Heart left ventricle (tissue), 13 donors: ENCODE results near the gene IL1RAP.

ENCODE experiments used
- CTCF ChIP-seq, 12 donors: fragments of 200-600 bp; sonication (generic) in 4 of 12; IDR thresholded peaks; one replicate each; pipeline versions ENCODE4 v1.5.0 to v1.8.0; 2018 to 2022; ENCODE audit warnings: antibody characterized with exemption in 12 of 12, mild to moderate bottlenecking in 5 of 12
- POLR2A ChIP-seq, 2 donors: fragments of 450-650 bp; IDR thresholded peaks; one replicate each; pipeline ENCODE4 v1.6.1; 2017; ENCODE audit warnings: antibody characterized with exemption in 2 of 2, mild to moderate bottlenecking in 2 of 2, moderate library complexity in 2 of 2
- donor health status: ischemic (EF 13 %, LVEDD 7.1; RV severe dilation, severe dysfunction).
- donor health status: DM: no; HTN: yes; CAD: no.
- donor health status: DM: no; HTN: no; CAD: no.
- donor health status: ischemic (EF 25% LVEDD 6.9; RV normal size, moderate dysfunction).
- donor health status: ischemic (EF 25% LVEDD 5.7; RV mildly dilated, moderate dysfunction).
- donor health status: ischemic (EF 35%, LVEDD 5.7; RV mildly dilated, moderate dysfunction).
- donor health status: nonischemic (EF 11% LVEDD 7.7; RV severe dilation, severe dysfunction).
- donor health status: DM: yes; HTN: yes; CAD: no.
- donor health status: PGD.
- donor health status: ischemic (EF 29% LVEDD 5.4; RV normal size, mild dysfunction).
- donor health status: nonischemic (EF 23%, LVEDD 6.1; RV moderate dilation, normal function).

GRCh38 chr3:190595179-190595795 lies 81.4 kb downstream of the IL1RAP start:
- TF ChIP-seq CTCF (IDR thresholded peaks at IDR 0.05), result no peak
- TF ChIP-seq POLR2A (IDR thresholded peaks at IDR 0.05), result no peak
